ENCODE measurements around the gene RIMKLB. TPM values are rescaled to one million over a fixed set of nuclear protein-coding genes. Genes with fewer than 3 reads are reported as not detected.
"Not testable (repeated sequence)": the region's sequence is repeated elsewhere in the genome, so short reads cannot be mapped to it uniquely, and the experiment has no call there.

RIMKLB gene
- polyA plus RNA-seq, 3 donors: 1.0 to 6.6 (median 1.2) TPM

DNA sequence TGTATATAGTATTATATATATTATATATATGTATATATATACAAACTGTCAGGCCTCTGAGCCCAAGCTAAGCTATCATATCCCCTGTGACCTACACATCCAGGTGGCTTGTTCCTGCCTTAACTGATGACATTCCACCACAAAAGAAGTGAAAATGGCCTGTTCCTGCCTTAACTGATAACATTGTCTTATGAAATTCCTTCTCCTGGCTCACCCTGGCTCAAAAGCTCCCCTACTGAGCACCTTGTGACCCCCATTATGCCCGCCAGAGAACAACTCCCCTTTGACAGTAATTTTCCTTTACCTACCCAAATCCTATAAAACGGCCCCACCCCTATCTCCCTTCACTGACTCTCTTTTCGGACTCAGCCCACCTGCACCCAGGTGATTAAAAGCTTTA is 107.0 kb downstream of the RIMKLB start:
- H4K20me1 ChIP-seq (ENCODE audit: insufficient read depth, low read length); H3K4me3 ChIP-seq (replicated peaks in 1 of 3; ENCODE audit: low read depth in 2 of 3, low read length in 3 of 3); H3K36me3 Mint-ChIP-seq; DNase-seq; H3K4me3 Mint-ChIP-seq; H3K9me3 ChIP-seq (replicated peaks in 1 of 2; ENCODE audit: control insufficient read depth in 1 of 2, insufficient read depth in 1 of 2, low read length in 2 of 2); H3K4me2 ChIP-seq (replicated peaks; ENCODE audit: extremely low read depth, low read length, poor library complexity, severe bottlenecking); H3K27me3 ChIP-seq (ENCODE audit: control insufficient read depth in 2 of 2, insufficient read depth in 2 of 2, low read length in 2 of 2); H2AFZ ChIP-seq (ENCODE audit: insufficient read depth, low read depth, low read length, poor library complexity, severe bottlenecking); H3K36me3 ChIP-seq (replicated peaks in 1 of 2; ENCODE audit: control insufficient read depth in 1 of 2, insufficient read depth in 2 of 2, low read length in 2 of 2); H3K79me2 ChIP-seq (ENCODE audit: insufficient read depth, low read length); H3K27ac ChIP-seq (ENCODE audit: low read depth in 1 of 2, low read length in 2 of 2); H3K4me1 Mint-ChIP-seq; H3K9me3 Mint-ChIP-seq; H3K27ac Mint-ChIP-seq; H3K27me3 Mint-ChIP-seq (ENCODE audit: low read depth in 3 of 3); H3K4me1 ChIP-seq (ENCODE audit: control insufficient read depth in 1 of 2, insufficient read depth in 2 of 2, low read length in 2 of 2); H3K9ac ChIP-seq (ENCODE audit: insufficient read depth, low read length, poor library complexity, severe bottlenecking); intact Hi-C loops (cut with micrococcal nuclease): not testable (repeated sequence)
- no CpG with 5 or more reads among the region's 3 CpGs for WGBS (ENCODE audit: insufficient coverage)

DNA sequence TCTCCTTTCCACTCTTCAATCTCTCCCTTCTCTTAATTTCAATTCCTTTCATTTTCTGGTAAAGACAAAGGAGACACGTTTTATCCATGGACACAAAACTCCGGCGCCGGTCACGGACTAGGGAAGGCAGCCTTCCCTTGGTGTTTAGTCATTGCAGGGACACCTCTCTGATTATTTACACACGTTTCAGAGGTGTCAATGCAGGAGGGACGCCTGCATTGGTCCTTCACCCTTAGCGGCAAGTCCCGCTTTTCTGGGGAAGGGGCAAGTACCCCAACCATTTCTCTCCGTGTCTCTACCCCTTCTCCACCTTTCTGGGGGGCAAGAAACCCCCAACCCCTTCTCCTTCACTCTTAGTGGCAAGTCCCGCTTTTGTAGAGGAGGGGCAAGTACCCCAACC is 107.7 kb downstream of the RIMKLB start:
- H3K27me3 Mint-ChIP-seq (ENCODE audit: low read depth in 3 of 3); H4K20me1 ChIP-seq (ENCODE audit: insufficient read depth, low read length); H3K9me3 ChIP-seq (replicated peaks in 1 of 2; ENCODE audit: control insufficient read depth in 1 of 2, insufficient read depth in 1 of 2, low read length in 2 of 2); intact Hi-C loops (cut with micrococcal nuclease); H3K4me2 ChIP-seq (replicated peaks; ENCODE audit: extremely low read depth, low read length, poor library complexity, severe bottlenecking); H3K79me2 ChIP-seq (ENCODE audit: insufficient read depth, low read length); H3K4me1 Mint-ChIP-seq; H3K9ac ChIP-seq (ENCODE audit: insufficient read depth, low read length, poor library complexity, severe bottlenecking); H3K4me3 ChIP-seq (replicated peaks in 1 of 3; ENCODE audit: low read depth in 2 of 3, low read length in 3 of 3); H2AFZ ChIP-seq (ENCODE audit: insufficient read depth, low read depth, low read length, poor library complexity, severe bottlenecking); H3K4me3 Mint-ChIP-seq; H3K36me3 Mint-ChIP-seq; H3K27me3 ChIP-seq (ENCODE audit: control insufficient read depth in 2 of 2, insufficient read depth in 2 of 2, low read length in 2 of 2); H3K36me3 ChIP-seq (replicated peaks in 1 of 2; ENCODE audit: control insufficient read depth in 1 of 2, insufficient read depth in 2 of 2, low read length in 2 of 2); H3K27ac ChIP-seq (ENCODE audit: low read depth in 1 of 2, low read length in 2 of 2); DNase-seq; H3K9me3 Mint-ChIP-seq; H3K4me1 ChIP-seq (ENCODE audit: control insufficient read depth in 1 of 2, insufficient read depth in 2 of 2, low read length in 2 of 2): not testable (repeated sequence)
- peak overlapping the region in 1 of 7 donors; percentile 38 for H3K27ac Mint-ChIP-seq
- WGBS (ENCODE audit: insufficient coverage): 98% methylated on average over 8 of the region's 11 CpGs

DNA sequence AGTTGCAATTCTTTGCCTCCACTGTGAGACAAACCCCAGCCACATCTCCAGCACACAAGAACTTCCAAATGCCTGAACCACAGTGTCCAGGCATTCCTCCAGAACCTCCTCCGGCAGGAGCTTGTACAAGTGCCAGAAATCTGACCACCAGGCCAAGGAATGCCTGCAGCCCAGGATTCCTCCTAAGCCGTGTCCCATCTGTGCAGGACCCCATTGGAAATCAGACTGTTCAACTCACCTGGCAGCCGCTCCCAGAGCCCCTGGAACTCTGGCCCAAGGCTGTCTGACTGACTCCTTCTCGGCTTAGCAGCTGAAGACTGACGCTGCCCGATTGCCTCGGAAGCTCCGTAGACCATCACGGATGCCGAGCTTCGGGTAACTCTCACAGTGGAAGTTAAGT is 109.3 kb downstream of the RIMKLB start:
- H3K27me3 Mint-ChIP-seq (ENCODE audit: low read depth in 3 of 3); H3K4me1 Mint-ChIP-seq; H3K4me1 ChIP-seq (ENCODE audit: control insufficient read depth in 1 of 2, insufficient read depth in 2 of 2, low read length in 2 of 2); H3K4me3 ChIP-seq (replicated peaks in 1 of 3; ENCODE audit: low read depth in 2 of 3, low read length in 3 of 3); DNase-seq; H3K4me3 Mint-ChIP-seq; H3K36me3 ChIP-seq (replicated peaks in 1 of 2; ENCODE audit: control insufficient read depth in 1 of 2, insufficient read depth in 2 of 2, low read length in 2 of 2); H3K27me3 ChIP-seq (ENCODE audit: control insufficient read depth in 2 of 2, insufficient read depth in 2 of 2, low read length in 2 of 2); H3K27ac ChIP-seq (ENCODE audit: low read depth in 1 of 2, low read length in 2 of 2); H2AFZ ChIP-seq (ENCODE audit: insufficient read depth, low read depth, low read length, poor library complexity, severe bottlenecking); H3K79me2 ChIP-seq (ENCODE audit: insufficient read depth, low read length); H3K4me2 ChIP-seq (replicated peaks; ENCODE audit: extremely low read depth, low read length, poor library complexity, severe bottlenecking); H3K9me3 Mint-ChIP-seq; H3K36me3 Mint-ChIP-seq; intact Hi-C loops (cut with micrococcal nuclease); H3K9me3 ChIP-seq (replicated peaks in 1 of 2; ENCODE audit: control insufficient read depth in 1 of 2, insufficient read depth in 1 of 2, low read length in 2 of 2); H4K20me1 ChIP-seq (ENCODE audit: insufficient read depth, low read length); H3K9ac ChIP-seq (ENCODE audit: insufficient read depth, low read length, poor library complexity, severe bottlenecking): not testable (repeated sequence)
- peak overlapping the region in 2 of 7 donors; percentile 8 to 57 for H3K27ac Mint-ChIP-seq
- over 99% methylated on average over 10 of the region's 11 CpGs for WGBS (ENCODE audit: insufficient coverage)

DNA sequence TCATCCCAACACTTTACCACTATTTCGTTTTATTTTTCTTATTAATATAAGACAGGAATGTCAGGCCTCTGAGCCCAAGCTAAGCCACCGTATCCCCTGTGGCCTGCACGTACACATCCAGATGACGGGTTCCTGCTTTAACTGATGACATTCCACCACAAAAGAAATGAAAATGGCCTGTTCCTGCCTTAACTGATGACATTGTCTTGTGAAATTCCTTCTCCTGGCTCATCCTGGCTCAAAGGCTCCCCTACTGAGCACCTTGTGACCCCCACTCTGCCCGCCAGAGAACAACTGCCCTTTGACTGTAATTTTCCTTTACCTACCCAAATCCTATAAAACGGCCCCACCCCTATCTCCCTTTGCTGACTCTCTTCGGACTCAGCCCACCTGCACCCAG is 112.3 kb downstream of the RIMKLB start:
- H3K27ac ChIP-seq (ENCODE audit: low read depth in 1 of 2, low read length in 2 of 2); intact Hi-C loops (cut with micrococcal nuclease); H3K36me3 Mint-ChIP-seq: not testable (repeated sequence)

More for the DNA sequence above, 112.3 kb downstream of the RIMKLB start:
- H3K4me3 ChIP-seq (replicated peaks in 1 of 3; ENCODE audit: low read depth in 2 of 3, low read length in 3 of 3); H3K27me3 ChIP-seq (ENCODE audit: control insufficient read depth in 2 of 2, insufficient read depth in 2 of 2, low read length in 2 of 2); H3K27me3 Mint-ChIP-seq (ENCODE audit: low read depth in 3 of 3); H4K20me1 ChIP-seq (ENCODE audit: insufficient read depth, low read length); H3K27ac Mint-ChIP-seq; H2AFZ ChIP-seq (ENCODE audit: insufficient read depth, low read depth, low read length, poor library complexity, severe bottlenecking); H3K9me3 ChIP-seq (replicated peaks in 1 of 2; ENCODE audit: control insufficient read depth in 1 of 2, insufficient read depth in 1 of 2, low read length in 2 of 2); H3K36me3 ChIP-seq (replicated peaks in 1 of 2; ENCODE audit: control insufficient read depth in 1 of 2, insufficient read depth in 2 of 2, low read length in 2 of 2); H3K9ac ChIP-seq (ENCODE audit: insufficient read depth, low read length, poor library complexity, severe bottlenecking); H3K79me2 ChIP-seq (ENCODE audit: insufficient read depth, low read length); H3K4me2 ChIP-seq (replicated peaks; ENCODE audit: extremely low read depth, low read length, poor library complexity, severe bottlenecking); H3K9me3 Mint-ChIP-seq; H3K4me1 ChIP-seq (ENCODE audit: control insufficient read depth in 1 of 2, insufficient read depth in 2 of 2, low read length in 2 of 2); H3K4me3 Mint-ChIP-seq; DNase-seq: not testable (repeated sequence)
- peaks cover 11% of the 10 kb centered on the region for H3K4me1 Mint-ChIP-seq
- WGBS (ENCODE audit: insufficient coverage): 94% methylated on average over 6 of the region's 7 CpGs

Measured in CD14-positive monocyte (primary cell).